ENCODE data around the gene GCNT2. TPM values are rescaled to one million over a fixed set of nuclear protein-coding genes. Genes with fewer than 3 reads are reported as not detected.

The GCNT2 gene
- total RNA-seq, 6 experiments from 2014 or later, result 6.6 to 10.5 (median 9.3) TPM

DNA sequence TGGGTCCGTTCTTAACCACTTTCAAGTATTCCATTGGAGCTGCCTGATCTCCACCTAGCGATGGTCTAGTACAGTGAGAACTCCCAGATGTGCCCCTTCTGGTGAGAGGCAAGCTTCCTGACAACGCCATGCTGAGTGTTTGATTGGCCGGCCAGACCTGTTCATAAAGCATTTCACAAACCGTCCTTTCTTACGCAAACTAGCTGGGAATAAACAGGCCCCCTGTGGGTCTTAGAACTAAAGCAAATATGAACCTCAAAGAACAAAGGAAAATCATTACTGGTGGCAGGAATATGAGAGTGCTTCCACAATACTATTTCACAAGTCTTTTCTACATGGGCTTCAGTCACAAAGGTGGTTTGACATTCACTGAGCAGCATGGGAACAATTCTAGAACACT, 15.6 kb upstream of the GCNT2 start:
- H3K4me1 ChIP-seq, result no peaks in the 10 kb centered on the region
- H3K9me3 ChIP-seq, result no peaks in the 10 kb centered on the region
- intact Hi-C loops (cut with DNase I), result no loop called here
- no peak for DNase-seq
- no peaks in the 10 kb centered on the region for H3K27me3 ChIP-seq
- 57% methylated on average over 6 of the region's 6 CpGs for WGBS (ENCODE audit: insufficient coverage, low coverage, low lambda C conversion rate, missing lambda C conversion rate)
- no peak for TF ChIP-seq CTCF (IDR thresholded peaks at IDR 0.05)
- no peak for TF ChIP-seq POLR2A (IDR thresholded peaks at IDR 0.05)
- H3K36me3 ChIP-seq, result no peaks in the 10 kb centered on the region
- no peak for ATAC-seq
- no peak overlapping the region for H3K27ac ChIP-seq
- no peak overlapping the region for H3K4me3 ChIP-seq

DNA sequence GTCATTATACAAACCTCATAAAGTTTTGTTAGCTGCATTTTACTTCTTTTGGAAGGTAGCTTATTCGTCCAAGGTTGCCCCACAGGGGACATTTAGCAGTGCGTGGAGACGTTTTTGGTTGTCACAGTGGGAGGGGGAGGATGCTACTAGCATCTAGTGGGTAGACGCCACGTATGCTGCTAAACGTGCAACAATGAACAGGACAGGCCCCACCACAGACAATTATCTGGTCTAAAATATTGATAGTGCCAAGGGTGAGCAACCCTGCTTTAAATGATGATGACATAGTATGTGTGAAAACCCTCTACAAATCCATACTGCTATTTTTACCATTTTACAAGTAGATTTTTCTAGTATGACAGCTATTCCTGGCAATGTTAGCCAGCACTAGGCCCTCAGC, 13.9 kb upstream of the GCNT2 start:
- ATAC-seq (no peak), DNase-seq (no peak)
- intact Hi-C loops (cut with DNase I), result no loop called here
- Histone ChIP-seq H3K4me1 (no peaks in the 10 kb centered on the region), H3K27ac (no peak overlapping the region), H3K4me3 (no peak overlapping the region), H3K36me3 (no peaks in the 10 kb centered on the region), H3K27me3 (no peaks in the 10 kb centered on the region), H3K9me3 (no peaks in the 10 kb centered on the region)
- WGBS (ENCODE audit: insufficient coverage, low coverage, low lambda C conversion rate, missing lambda C conversion rate), result 55% methylated on average over 6 of the region's 6 CpGs
- TF ChIP-seq POLR2A (IDR thresholded peaks at IDR 0.05) (no peak), CTCF (IDR thresholded peaks at IDR 0.05) (no peak)

DNA sequence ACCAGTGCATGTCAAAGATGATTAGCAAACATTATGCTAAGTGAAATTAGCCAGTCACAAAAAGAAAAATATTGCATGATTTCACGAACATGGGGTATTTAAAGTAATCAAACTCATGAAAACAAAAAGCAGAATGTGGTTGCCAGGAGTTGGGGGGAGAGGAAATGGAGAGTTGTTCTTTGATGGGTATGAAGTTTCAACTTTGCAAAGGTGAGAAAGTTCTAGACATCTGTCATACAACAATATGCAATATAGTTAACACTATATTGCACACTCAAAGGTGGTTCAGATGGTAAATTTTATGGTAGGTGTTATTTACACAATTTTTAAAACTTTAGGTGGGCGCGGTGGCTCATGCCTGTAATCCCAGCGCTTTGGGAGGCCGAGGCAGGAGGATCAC, 13.4 kb upstream of the GCNT2 start:
- H3K36me3 ChIP-seq, result no peaks in the 10 kb centered on the region
- DNase-seq (no peak), ATAC-seq (no peak)
- H3K27ac ChIP-seq, result no peak overlapping the region
- no peak overlapping the region for H3K4me3 ChIP-seq
- 70% methylated on average over 5 of the region's 5 CpGs for WGBS (ENCODE audit: insufficient coverage, low coverage, low lambda C conversion rate, missing lambda C conversion rate)
- no peak for TF ChIP-seq POLR2A (IDR thresholded peaks at IDR 0.05)
- TF ChIP-seq CTCF (IDR thresholded peaks at IDR 0.05), result no peak
- H3K27me3 ChIP-seq, result no peaks in the 10 kb centered on the region
- H3K4me1 ChIP-seq, result no peaks in the 10 kb centered on the region
- intact Hi-C loops (cut with DNase I), result no loop called here
- no peaks in the 10 kb centered on the region for H3K9me3 ChIP-seq

DNA sequence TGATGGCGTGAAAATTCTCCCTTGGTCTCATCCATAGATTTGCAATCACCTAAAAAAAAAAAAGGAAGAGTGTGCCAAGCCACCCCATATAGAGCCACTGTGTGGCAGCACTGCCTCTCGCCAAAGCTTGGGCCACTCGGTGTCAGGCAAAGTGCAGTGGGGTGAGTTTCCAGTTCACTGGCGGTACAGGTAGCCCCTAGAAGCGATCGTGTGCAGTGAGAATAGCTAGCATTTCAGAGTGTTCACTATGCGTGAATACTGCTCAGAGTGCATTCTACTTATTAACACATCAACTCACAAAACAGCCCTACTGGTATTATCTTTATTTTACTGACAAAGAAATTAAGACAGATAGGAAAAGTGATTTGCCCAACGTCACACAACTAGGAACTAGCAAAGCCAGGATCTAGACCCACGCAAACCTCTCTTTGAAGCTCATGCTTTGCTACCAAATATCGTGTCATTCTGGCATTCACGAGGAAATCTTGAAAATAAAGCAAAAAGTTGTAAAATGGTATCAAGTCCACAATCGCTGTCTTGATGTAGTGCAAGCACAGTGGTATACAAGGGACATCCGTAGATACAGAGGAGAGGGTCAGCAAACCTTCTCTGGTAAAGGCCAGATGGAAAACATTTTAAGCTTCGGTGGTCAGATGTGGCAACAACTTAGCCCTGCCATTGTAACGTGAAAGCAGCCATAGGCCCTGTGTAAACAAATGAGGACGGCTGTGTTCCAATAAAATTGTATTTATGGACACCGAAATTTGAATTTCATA, 10.4 kb upstream of the GCNT2 start:
- intact Hi-C loops (cut with DNase I), result no loop called here
- ATAC-seq (peak; percentile 99 to 100 (median 100)), DNase-seq (peak; percentile 72 to 76 (median 74))
- H3K27ac ChIP-seq, result no peak overlapping the region
- WGBS (ENCODE audit: insufficient coverage, low coverage, low lambda C conversion rate, missing lambda C conversion rate), result 28% methylated on average over 17 of the region's 17 CpGs
- H3K27me3 ChIP-seq, result no peaks in the 10 kb centered on the region
- no peaks in the 10 kb centered on the region for H3K9me3 ChIP-seq
- H3K4me3 ChIP-seq, result peak overlapping the region in 1 of 3 donors; percentile 31
- peak; percentile 67 to 84 (median 78) for TF ChIP-seq CTCF (IDR thresholded peaks at IDR 0.05)
- no peak for TF ChIP-seq POLR2A (IDR thresholded peaks at IDR 0.05)
- H3K36me3 ChIP-seq, result no peaks in the 10 kb centered on the region
- no peaks in the 10 kb centered on the region for H3K4me1 ChIP-seq
